GM10248 (cell line): ENCODE results near the gene CHD6.

Experiments
- CTCF ChIA-PET: fragments of 300-600 bp; sonication (Branson Sonifier 250); formaldehyde crosslinking; extraction: SDS; loops from one replicate; lab custom pipeline; 2021; ENCODE audit warnings: antibody characterized with exemption; lab: Yijun Ruan, JAX
- POLR2A ChIA-PET: fragments of 350-650 bp; sonication (Branson Sonifier 250); formaldehyde crosslinking; extraction: SDS; loops from one replicate; lab custom pipeline; 2020; ENCODE audit warnings: antibody characterized with exemption; lab: Yijun Ruan, JAX
- DNase-seq: peaks from one replicate; pipeline ENCODE4 v3.0.0; 2012; ENCODE audit errors: extremely low spot score
- CTCF ChIP-seq: IDR thresholded peaks from 2 replicates; pipeline ENCODE4 v1.5.1; 2012; ENCODE audit warnings: mild to moderate bottlenecking, low read depth; ENCODE audit errors: extremely low read depth, missing control alignments, control extremely low read depth

The CHD6 gene

GRCh38 chr20:41353530-41353929, 264.6 kb downstream of the CHD6 start:
- POLR2A ChIA-PET, result no interaction called here

GRCh38 chr20:41352666-41353065, 265.5 kb downstream of the CHD6 start:
- no peak for DNase-seq
- no peak for TF ChIP-seq CTCF
- ChIA-PET POLR2A (no interaction called here), CTCF (interaction anchor here (1.0 to 2.9 kb wide), 3 partner anchors 12 to 197 kb away, joined by 3 to 12 read pairs (median 5); partner anchors contain the start of gene LPIN3)

More at GRCh38 chr20:41353530-41353929, 264.6 kb downstream of the CHD6 start:
- DNase-seq, result no peak
- no peak for TF ChIP-seq CTCF
- CTCF ChIA-PET, result interaction anchor here (1.0 to 2.9 kb wide), 4 partner anchors 13 to 198 kb away, joined by 3 to 12 read pairs (median 4); partner anchors contain the start of gene LPIN3

- POLR2A ChIA-PET, result no interaction called here
- CTCF ChIA-PET, result interaction anchor here (2.0 to 2.9 kb wide), 2 partner anchors 11 to 12 kb away, joined by 9 to 12 read pairs; partner anchors contain the start of gene LPIN3
- no peak for TF ChIP-seq CTCF
- DNase-seq, result no peak
Observed at GRCh38 chr20:41352106-41352505, 266.1 kb downstream of the CHD6 start.
